GM23248 (cell line): ENCODE results near the gene MT1G. TPM values are rescaled to one million over a fixed set of nuclear protein-coding genes. Genes with fewer than 3 reads are reported as not detected.
"Not testable (repeated sequence)": the region's sequence is repeated elsewhere in the genome, so short reads cannot be mapped to it uniquely, and the experiment has no call there.

Experiments
- DNase-seq: peaks from one replicate; pipeline ENCODE4 v3.0.0-alpha.2; 2015
- H2AFZ ChIP-seq: fragments of 200-600 bp; sonication (generic); 2 replicates; pipeline ENCODE4 v1.6.1; 2016; ENCODE audit warnings: antibody characterized with exemption
- H3F3A ChIP-seq: fragments of 200-600 bp; sonication (generic); 2 replicates; pipeline ENCODE4 v1.6.1; 2016; ENCODE audit warnings: mild to moderate bottlenecking, antibody characterized with exemption, mixed run types; ENCODE audit not compliant: insufficient read depth
- H3K27ac ChIP-seq: fragments of 200-600 bp; sonication (generic); 2 replicates; pipeline ENCODE4 v1.5.1; 2016; ENCODE audit warnings: mild to moderate bottlenecking
- H3K27me3 ChIP-seq: fragments of 200-600 bp; sonication (generic); replicated peaks from 2 replicates; pipeline ENCODE4 v1.6.1; 2016; ENCODE audit warnings: mild to moderate bottlenecking; ENCODE audit not compliant: insufficient read depth
- H3K36me3 ChIP-seq: fragments of 200-600 bp; sonication (generic); 2 replicates; pipeline ENCODE4 v1.6.1; 2016; ENCODE audit warnings: low read depth, mild to moderate bottlenecking
- H3K4me1 ChIP-seq: fragments of 200-600 bp; sonication (generic); 2 replicates; pipeline ENCODE4 v1.6.1; 2016; ENCODE audit warnings: mild to moderate bottlenecking; ENCODE audit not compliant: insufficient read depth
- H3K4me2 ChIP-seq: fragments of 200-600 bp; sonication (generic); one replicate; pipeline ENCODE4 v1.6.1; 2016; ENCODE audit warnings: mild to moderate bottlenecking; ENCODE audit not compliant: unreplicated experiment
- H3K4me3 ChIP-seq: fragments of 200-600 bp; sonication (generic); 2 replicates; pipeline ENCODE4 v1.5.1; 2016; ENCODE audit warnings: mild to moderate bottlenecking
- H3K79me2 ChIP-seq: fragments of 200-600 bp; sonication (generic); 2 replicates; pipeline ENCODE4 v1.6.1; 2016; ENCODE audit warnings: mild to moderate bottlenecking; ENCODE audit not compliant: insufficient read depth
- H3K9ac ChIP-seq: fragments of 200-600 bp; sonication (generic); 2 replicates; pipeline ENCODE4 v1.6.1; 2016; ENCODE audit warnings: mild to moderate bottlenecking
- H3K9me2 ChIP-seq: fragments of 200-600 bp; sonication (generic); 2 replicates; pipeline ENCODE4 v1.6.1; 2016; ENCODE audit warnings: mixed run types, mild to moderate bottlenecking, moderate library complexity; ENCODE audit not compliant: insufficient read depth
- H3K9me3 ChIP-seq: fragments of 200-600 bp; sonication (generic); one replicate; pipeline ENCODE4 v1.6.1; 2017; ENCODE audit warnings: low read depth
- H4K20me1 ChIP-seq: fragments of 200-600 bp; sonication (generic); 2 replicates; pipeline ENCODE4 v1.6.0; 2016; ENCODE audit not compliant: insufficient read depth
- EZH2 ChIP-seq: fragments of 200-600 bp; sonication (generic); IDR thresholded peaks from 2 replicates; pipeline ENCODE4 v1.6.1; 2018; ENCODE audit warnings: antibody characterized with exemption, mild to moderate bottlenecking; ENCODE audit not compliant: insufficient read depth, poor library complexity, severe bottlenecking
- EZH2phosphoT487 ChIP-seq: fragments of 200-600 bp; sonication (generic); IDR thresholded peaks from 2 replicates; pipeline ENCODE4 v1.6.1; 2018; ENCODE audit warnings: antibody characterized with exemption, moderate library complexity, mild to moderate bottlenecking, low read depth; ENCODE audit not compliant: insufficient read depth
- WGBS, 2 experiments: methylation state at CpG; one replicate each; pipeline ENCODE4 v1.1.6; 2015 to 2017; ENCODE audit warnings: low lambda C conversion rate in 2 of 2, low coverage in 1 of 2; ENCODE audit errors: missing lambda C conversion rate in 2 of 2; 5-methylcytosine and 5-hydroxymethylcytosine counted together
- in situ Hi-C: fragments of 300-500 bp; cut with MboI; formaldehyde crosslinking; loops from 2 replicates; pipeline ENCODE4 v1.15.0; 2020
- polyA plus RNA-seq: library from polyadenylated mRNA; unstranded; fragments of >200 nt; fragmentation: Nextera tagmentation; extraction: Ambion mirVana; gene quantifications from 2 replicates; pipeline ENCODE4 v1.2.1, GENCODE V29; 2016
- total RNA-seq: library from RNA; depleted of rRNA; stranded (reverse); fragments of >200 nt; shearing (Covaris generic); gene quantifications from 2 replicates; pipeline ENCODE4 v1.2.3, GENCODE V29; 2014

MT1G gene
- total and polyA plus RNA-seq, 2 experiments from 2014 or later: 4.4 TPM; not detected in 1

GRCh38 chr16:56670620-56670934, 2.7 kb upstream of the MT1G start:
- no peaks in the 10 kb centered on the region for H3K79me2 ChIP-seq
- H3K27me3 ChIP-seq: peaks cover 30% of the 10 kb centered on the region
- H3K27ac ChIP-seq: no peak overlapping the region
- H3K4me3 ChIP-seq: no peak overlapping the region
- in situ Hi-C loops: no loop called here
- no peak overlapping the region for H3K4me2 ChIP-seq
- H3K4me1 ChIP-seq: no peaks in the 10 kb centered on the region
- TF ChIP-seq EZH2: no peak
- TF ChIP-seq EZH2phosphoT487: no peak
- WGBS, 2 experiments: 88 to 97% methylated on average over 2 of the region's 2 CpGs
- no peaks in the 10 kb centered on the region for H3K9me2 ChIP-seq
- no peaks in the 10 kb centered on the region for H3K9me3 ChIP-seq
- no peak overlapping the region for H2AFZ ChIP-seq
- no peak overlapping the region for H3K9ac ChIP-seq
- no peaks in the 10 kb centered on the region for H3F3A ChIP-seq
- no peaks in the 10 kb centered on the region for H3K36me3 ChIP-seq
- DNase-seq: no peak
- no peaks in the 10 kb centered on the region for H4K20me1 ChIP-seq

DNA sequence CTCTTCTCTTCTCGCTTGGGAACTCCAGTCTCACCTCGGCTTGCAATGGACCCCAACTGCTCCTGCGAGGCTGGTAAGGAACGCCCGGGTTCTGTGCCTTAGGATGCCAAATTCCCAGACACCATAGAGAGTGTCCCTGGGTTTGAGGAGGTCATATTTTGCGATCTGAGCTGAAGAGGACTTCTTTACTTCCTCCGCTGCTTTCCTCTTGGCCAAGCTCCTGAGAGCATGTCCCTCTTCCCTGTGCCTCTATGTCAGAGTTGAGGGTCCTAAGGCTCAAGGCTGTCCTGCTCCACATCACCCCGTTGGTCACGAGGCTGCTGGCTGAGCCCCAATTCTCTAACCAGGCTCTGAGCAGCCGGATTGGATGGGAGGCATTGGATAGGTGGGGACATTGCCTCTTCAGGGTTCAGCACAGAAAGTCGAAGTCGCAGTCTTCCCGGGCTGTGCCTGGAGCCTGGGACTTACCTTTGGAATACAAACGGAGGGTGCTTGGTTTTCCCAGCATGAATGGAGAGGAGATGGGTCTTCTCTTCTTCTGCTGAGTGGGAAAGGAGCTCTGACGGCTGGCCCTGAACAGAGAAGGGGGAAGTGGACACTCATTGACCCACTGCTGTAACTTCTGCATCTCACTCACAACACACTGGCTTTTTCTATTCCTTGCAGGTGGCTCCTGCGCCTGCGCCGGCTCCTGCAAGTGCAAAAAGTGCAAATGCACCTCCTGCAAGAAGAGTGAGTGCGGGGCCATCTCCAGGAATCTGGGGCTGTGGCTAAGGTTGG, 2.2 kb upstream of the MT1G start:
- H3K79me2 ChIP-seq: no peaks in the 10 kb centered on the region
- H3K27ac ChIP-seq: no peak overlapping the region
- H3K4me2 ChIP-seq: no peak overlapping the region
- H3K4me3 ChIP-seq: no peak overlapping the region
- in situ Hi-C loops: no loop called here
- WGBS, 2 experiments: 55 to 65% methylated on average over 18 to 19 of the region's 19 CpGs
- DNase-seq: no peak
- H3K27me3 ChIP-seq: peaks cover 30% of the 10 kb centered on the region
- H3K4me1 ChIP-seq: no peaks in the 10 kb centered on the region
- no peak overlapping the region for H3K9ac ChIP-seq
- H4K20me1 ChIP-seq: no peaks in the 10 kb centered on the region
- no peaks in the 10 kb centered on the region for H3K9me3 ChIP-seq
- H3K36me3 ChIP-seq: no peaks in the 10 kb centered on the region
- no peaks in the 10 kb centered on the region for H3K9me2 ChIP-seq
- TF ChIP-seq EZH2 (no peak), EZH2phosphoT487 (no peak)
- H2AFZ ChIP-seq: no peak overlapping the region
- no peaks in the 10 kb centered on the region for H3F3A ChIP-seq

- Histone ChIP-seq H3K27ac (no peak within 1 kb of the TSS), H3K9me2 (no peaks in the 10 kb centered on the region), H3K27me3 (peaks cover 30% of the 10 kb centered on the region), H3K4me1 (no peaks in the 10 kb centered on the region), H3K9me3 (no peaks in the 10 kb centered on the region), H4K20me1 (no peaks in the 10 kb centered on the region), H3K79me2 (no peaks in the 10 kb centered on the region), H3K9ac (no peak within 1 kb of the TSS), H3K36me3 (no peaks in the 10 kb centered on the region), H2AFZ (no peak within 1 kb of the TSS), H3F3A (no peaks in the 10 kb centered on the region), H3K4me3 (no peak within 1 kb of the TSS), H3K4me2 (no peak within 1 kb of the TSS)
- DNase-seq: no peak
- in situ Hi-C loops: no loop called here
- no peak for TF ChIP-seq EZH2
- no peak for TF ChIP-seq EZH2phosphoT487
- 46 to 47% methylated on average over 28 to 37 of the region's 38 CpGs for WGBS, 2 experiments
These were observed 1.4 kb upstream of the MT1G start, which contains the start of gene MT1H for GRCh38 chr16:56669005-56669839. Gene MT1H, plus strand, starts transcription at chr16:56669814. Its CDS starts 71 bp downstream, at chr16:56669885.

DNA sequence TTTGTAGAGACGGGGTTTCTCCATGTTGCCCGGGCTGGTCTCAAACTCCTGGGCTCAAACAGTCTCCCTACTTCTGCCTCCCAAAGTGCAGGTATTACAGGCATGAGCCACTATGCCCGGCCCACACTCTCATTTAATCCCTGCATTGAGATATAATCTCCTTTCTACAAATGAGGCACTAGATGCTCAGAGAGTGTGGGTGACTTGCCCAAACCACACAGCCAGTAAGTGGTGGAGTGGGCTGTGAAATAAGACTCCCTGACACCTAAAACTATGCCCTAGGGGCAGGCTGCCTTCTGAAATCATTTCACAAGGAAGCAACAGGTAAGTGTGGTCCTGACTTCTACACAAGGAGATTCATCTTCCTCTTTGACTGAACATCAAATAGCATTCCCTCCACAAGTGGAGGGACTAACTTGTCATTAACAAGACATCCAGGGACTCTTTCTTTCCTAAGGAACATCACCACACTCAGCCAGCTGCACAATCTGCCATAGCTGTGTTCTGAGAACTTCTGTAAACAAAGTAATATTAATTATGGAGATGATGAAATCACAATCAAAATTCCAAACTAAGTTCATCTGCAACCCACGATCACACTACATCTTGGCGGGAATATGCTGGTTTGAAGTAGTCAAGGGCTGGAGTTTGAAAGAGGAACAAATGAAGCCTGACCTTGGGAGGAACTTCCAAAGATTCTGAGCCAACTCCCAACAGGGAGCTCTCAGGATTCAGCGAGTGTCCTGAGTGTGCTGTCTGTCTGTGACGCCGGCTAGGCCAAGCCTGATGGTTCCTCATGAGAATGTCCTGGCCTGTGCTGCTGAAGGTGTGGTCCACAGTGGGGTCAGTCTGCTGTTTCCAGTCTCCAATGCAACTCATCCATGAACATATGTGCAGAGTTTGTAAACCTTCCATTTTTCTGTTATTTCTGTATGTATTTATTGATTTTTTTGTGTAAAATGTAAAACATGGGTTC, 2.3 kb downstream of the MT1G start:
- H3K9ac ChIP-seq, H3K4me1 ChIP-seq, in situ Hi-C loops, H3K79me2 ChIP-seq, DNase-seq, H3K36me3 ChIP-seq, H3K27ac ChIP-seq, H2AFZ ChIP-seq, H3F3A ChIP-seq, H3K4me3 ChIP-seq, H3K4me2 ChIP-seq, H3K9me3 ChIP-seq, H3K9me2 ChIP-seq, H4K20me1 ChIP-seq: not testable (repeated sequence)
- H3K27me3 ChIP-seq: peaks cover 30% of the 10 kb centered on the region
- WGBS, 2 experiments: 59 to 65% methylated on average over 8 of the region's 8 CpGs
